Osteocyte (in vitro differentiated cells): ENCODE measurements around the gene NPAT. TPM values are rescaled to one million over a fixed set of nuclear protein-coding genes. Genes with fewer than 3 reads are reported as not detected.

Experiments used
- DNase-seq: peaks from one replicate; pipeline ENCODE4 v3.0.0; 2021; ENCODE audit warnings: mixed read lengths; ENCODE audit not compliant: unreplicated experiment; ENCODE audit errors: extremely low spot score
- H3K27ac Mint-ChIP-seq: one replicate; pipeline ENCODE4 v1.8.0; 2021; ENCODE audit warnings: mild to moderate bottlenecking, mixed read lengths; ENCODE audit not compliant: unreplicated experiment
- H3K27me3 Mint-ChIP-seq: one replicate; pipeline ENCODE4 v1.8.0; 2021; ENCODE audit warnings: mixed read lengths; ENCODE audit not compliant: unreplicated experiment
- H3K36me3 Mint-ChIP-seq: one replicate; pipeline ENCODE4 v1.8.0; 2021; ENCODE audit warnings: mixed read lengths; ENCODE audit not compliant: unreplicated experiment
- H3K4me1 Mint-ChIP-seq: one replicate; pipeline ENCODE4 v1.8.0; 2021; ENCODE audit warnings: mixed read lengths; ENCODE audit not compliant: unreplicated experiment
- H3K4me3 Mint-ChIP-seq: one replicate; pipeline ENCODE4 v1.8.0; 2021; ENCODE audit warnings: mild to moderate bottlenecking, moderate library complexity, mixed read lengths; ENCODE audit not compliant: unreplicated experiment
- H3K9me3 Mint-ChIP-seq: one replicate; pipeline ENCODE4 v1.8.0; 2021; ENCODE audit warnings: mixed read lengths; ENCODE audit not compliant: unreplicated experiment
- CTCF ChIP-seq: fragments of 200-600 bp; sonication (generic); IDR thresholded peaks from 2 replicates; pipeline ENCODE4 v1.5.0; 2021; ENCODE audit warnings: antibody characterized with exemption, mild to moderate bottlenecking, moderate library complexity
- total RNA-seq: library from RNA; stranded (reverse); gene quantifications from 2 replicates; pipeline ENCODE4 v1.2.1, GENCODE V29; 2021

Gene NPAT
- total RNA-seq, 1 donor from 2014 or later = 15.8 TPM

- peaks cover 11% of the 10 kb centered on the region for H3K4me1 Mint-ChIP-seq
- peaks cover 35% of the 10 kb centered on the region for H3K36me3 Mint-ChIP-seq
- DNase-seq = no peak
- TF ChIP-seq CTCF = no peak
- no peak overlapping the region for H3K27ac Mint-ChIP-seq
- no peaks in the 10 kb centered on the region for H3K9me3 Mint-ChIP-seq
- no peaks in the 10 kb centered on the region for H3K27me3 Mint-ChIP-seq
- H3K4me3 Mint-ChIP-seq = no peak overlapping the region
Observed at GRCh38 chr11:108154591-108154990, 67.8 kb downstream of the NPAT start.

GRCh38 chr11:108148556-108148955, 73.9 kb downstream of the NPAT start:
- Mint-ChIP-seq H3K36me3 (peaks cover 65% of the 10 kb centered on the region), H3K4me1 (no peaks in the 10 kb centered on the region), H3K27me3 (no peaks in the 10 kb centered on the region), H3K27ac (no peak overlapping the region), H3K4me3 (no peak overlapping the region), H3K9me3 (no peaks in the 10 kb centered on the region)
- no peak for DNase-seq
- no peak for TF ChIP-seq CTCF

- no peaks in the 10 kb centered on the region for H3K27me3 Mint-ChIP-seq
- no peaks in the 10 kb centered on the region for H3K4me1 Mint-ChIP-seq
- no peak overlapping the region for H3K27ac Mint-ChIP-seq
- H3K4me3 Mint-ChIP-seq = no peak overlapping the region
- no peaks in the 10 kb centered on the region for H3K9me3 Mint-ChIP-seq
- TF ChIP-seq CTCF = no peak
- peaks cover 74% of the 10 kb centered on the region for H3K36me3 Mint-ChIP-seq
- no peak for DNase-seq
Observed at GRCh38 chr11:108147150-108147549, 75.3 kb downstream of the NPAT start.

- Mint-ChIP-seq H3K27me3 (no peaks in the 10 kb centered on the region), H3K4me1 (no peaks in the 10 kb centered on the region), H3K27ac (no peak overlapping the region), H3K9me3 (no peaks in the 10 kb centered on the region), H3K4me3 (no peak overlapping the region), H3K36me3 (peaks cover 78% of the 10 kb centered on the region)
- no peak for DNase-seq
- no peak for TF ChIP-seq CTCF
Observed at GRCh38 chr11:108144615-108145014, 77.8 kb downstream of the NPAT start.

- no peak for DNase-seq
- no peaks in the 10 kb centered on the region for H3K9me3 Mint-ChIP-seq
- H3K4me3 Mint-ChIP-seq = no peak overlapping the region
- H3K27ac Mint-ChIP-seq = no peak overlapping the region
- H3K27me3 Mint-ChIP-seq = no peaks in the 10 kb centered on the region
- TF ChIP-seq CTCF = no peak
- H3K4me1 Mint-ChIP-seq = no peaks in the 10 kb centered on the region
- peaks cover 68% of the 10 kb centered on the region for H3K36me3 Mint-ChIP-seq
Observed at GRCh38 chr11:108142304-108142703, 80.1 kb downstream of the NPAT start.
